ENCODE results near the gene RILP. TPM values are rescaled to one million over a fixed set of nuclear protein-coding genes. Genes with fewer than 3 reads are reported as not detected.

RILP gene
- total RNA-seq, 2 donors from 2014 or later: 2.3 to 3.0 TPM

DNA sequence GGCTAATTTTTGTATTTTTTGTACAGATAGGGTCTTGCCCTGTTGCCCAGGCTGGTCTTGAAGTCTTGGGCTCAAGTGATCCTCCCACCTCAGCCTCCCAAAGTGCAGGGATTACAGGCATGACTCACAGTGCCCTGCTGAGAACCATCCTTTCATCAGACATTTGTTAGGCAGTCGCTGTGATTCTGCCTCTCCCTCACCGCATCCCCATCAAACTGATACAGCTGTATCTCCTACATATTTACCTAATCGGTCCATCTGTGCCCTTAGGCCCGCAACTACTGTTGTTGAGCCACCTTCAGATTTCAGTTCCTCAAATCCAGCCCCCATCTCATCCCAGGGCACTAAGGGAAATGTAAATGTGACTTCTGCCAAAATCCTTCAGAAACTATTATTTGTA, 19.0 kb downstream of the RILP start:
- Mint-ChIP-seq H3K4me1 (peaks cover 20% of the 10 kb centered on the region), H3K36me3 (ENCODE audit: low read depth) (peaks cover 2% of the 10 kb centered on the region), H3K4me3 (peak overlapping the region; percentile 98), H3K27ac (peak overlapping the region; percentile 89), H3K27me3 (peaks cover 13% of the 10 kb centered on the region)
- ATAC-seq (no peak), DNase-seq (no peak)
- no peaks in the 10 kb centered on the region for H3K9me3 ChIP-seq (ENCODE audit: control insufficient read depth, low read length, poor library complexity, severe bottlenecking)

GRCh38 chr17:1629504-1630310, 20.0 kb downstream of the RILP start:
- peaks cover 2% of the 10 kb centered on the region for H3K36me3 Mint-ChIP-seq (ENCODE audit: low read depth)
- peak; percentile 30 for ATAC-seq
- peak overlapping the region; percentile 98 for H3K4me3 Mint-ChIP-seq
- H3K27me3 Mint-ChIP-seq: peaks cover 17% of the 10 kb centered on the region
- no peaks in the 10 kb centered on the region for H3K9me3 ChIP-seq (ENCODE audit: control insufficient read depth, low read length, poor library complexity, severe bottlenecking)
- peak overlapping the region; percentile 89 for H3K27ac Mint-ChIP-seq
- peaks cover 20% of the 10 kb centered on the region for H3K4me1 Mint-ChIP-seq
- peak; percentile 43 to 66 (median 51) for DNase-seq

- no peaks in the 10 kb centered on the region for H3K9me3 ChIP-seq (ENCODE audit: control insufficient read depth, low read length, poor library complexity, severe bottlenecking)
- ATAC-seq (peak; percentile 80), DNase-seq (peak; percentile 70 to 80 (median 77))
- Mint-ChIP-seq H3K4me3 (peak overlapping the region; percentile 98), H3K4me1 (peaks cover 20% of the 10 kb centered on the region), H3K27me3 (peaks cover 17% of the 10 kb centered on the region), H3K27ac (peak overlapping the region; percentile 89), H3K36me3 (ENCODE audit: low read depth) (peaks cover 2% of the 10 kb centered on the region)
Observed at GRCh38 chr17:1628856-1629503, 20.7 kb downstream of the RILP start.

DNA sequence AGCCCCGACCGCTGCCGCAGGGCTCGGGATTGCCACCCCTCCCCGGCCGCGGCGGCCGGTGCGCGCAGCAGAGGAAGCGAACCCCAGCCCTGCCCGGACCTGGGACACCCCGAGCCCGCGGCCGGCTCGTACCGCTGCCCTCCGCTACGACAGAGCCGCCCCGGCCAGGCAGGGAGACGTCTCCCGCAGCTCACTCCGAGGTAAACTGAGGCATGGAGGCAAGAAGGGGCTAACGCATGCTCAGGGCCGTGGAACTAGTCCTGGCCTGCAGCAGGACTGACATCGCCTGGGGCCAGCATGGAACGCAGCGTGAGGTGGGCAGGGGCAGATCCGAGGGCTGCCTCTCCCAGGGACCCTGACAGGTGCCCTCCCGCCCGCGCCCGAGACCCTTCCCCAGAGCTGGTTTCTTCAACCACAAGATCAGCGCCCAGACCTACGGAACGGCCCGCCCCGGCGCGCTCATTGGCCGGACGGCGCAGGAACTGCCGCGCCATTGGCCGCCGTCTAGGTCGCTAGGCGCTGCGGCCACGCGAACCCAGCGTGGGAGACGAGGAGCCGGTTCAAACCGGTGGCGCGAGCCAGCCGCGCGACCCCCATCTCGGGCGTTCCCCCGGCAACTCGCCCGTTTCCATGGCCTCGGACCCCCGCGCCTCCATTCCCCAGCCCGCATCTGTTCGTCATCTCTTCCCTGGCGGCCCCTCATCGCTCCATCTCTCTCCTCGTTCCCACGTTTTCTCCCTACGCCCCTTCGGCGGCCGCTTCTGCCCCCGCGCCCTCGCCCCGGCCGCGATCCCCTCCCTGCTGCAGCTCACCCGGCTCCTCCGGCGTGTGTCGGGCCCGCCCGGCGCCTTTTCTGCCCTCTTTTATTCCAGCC, 21.4 kb downstream of the RILP start, which contains the start of gene SLC43A2:
SLC43A2 (minus strand) TSS at position 853 of the 874 bp plus-strand sequence. CDS start 960 bp downstream, outside the sequence.
- H3K27me3 Mint-ChIP-seq: peaks cover 17% of the 10 kb centered on the region
- ATAC-seq (peak; percentile 82), DNase-seq (peak; percentile 59 to 67 (median 65))
- peak within 1 kb of the TSS; percentile 98 for H3K4me3 Mint-ChIP-seq
- peaks cover 20% of the 10 kb centered on the region for H3K4me1 Mint-ChIP-seq
- H3K27ac Mint-ChIP-seq: peak within 1 kb of the TSS; percentile 89
- no peaks in the 10 kb centered on the region for H3K9me3 ChIP-seq (ENCODE audit: control insufficient read depth, low read length, poor library complexity, severe bottlenecking)
- H3K36me3 Mint-ChIP-seq (ENCODE audit: low read depth): peaks cover 2% of the 10 kb centered on the region

DNA sequence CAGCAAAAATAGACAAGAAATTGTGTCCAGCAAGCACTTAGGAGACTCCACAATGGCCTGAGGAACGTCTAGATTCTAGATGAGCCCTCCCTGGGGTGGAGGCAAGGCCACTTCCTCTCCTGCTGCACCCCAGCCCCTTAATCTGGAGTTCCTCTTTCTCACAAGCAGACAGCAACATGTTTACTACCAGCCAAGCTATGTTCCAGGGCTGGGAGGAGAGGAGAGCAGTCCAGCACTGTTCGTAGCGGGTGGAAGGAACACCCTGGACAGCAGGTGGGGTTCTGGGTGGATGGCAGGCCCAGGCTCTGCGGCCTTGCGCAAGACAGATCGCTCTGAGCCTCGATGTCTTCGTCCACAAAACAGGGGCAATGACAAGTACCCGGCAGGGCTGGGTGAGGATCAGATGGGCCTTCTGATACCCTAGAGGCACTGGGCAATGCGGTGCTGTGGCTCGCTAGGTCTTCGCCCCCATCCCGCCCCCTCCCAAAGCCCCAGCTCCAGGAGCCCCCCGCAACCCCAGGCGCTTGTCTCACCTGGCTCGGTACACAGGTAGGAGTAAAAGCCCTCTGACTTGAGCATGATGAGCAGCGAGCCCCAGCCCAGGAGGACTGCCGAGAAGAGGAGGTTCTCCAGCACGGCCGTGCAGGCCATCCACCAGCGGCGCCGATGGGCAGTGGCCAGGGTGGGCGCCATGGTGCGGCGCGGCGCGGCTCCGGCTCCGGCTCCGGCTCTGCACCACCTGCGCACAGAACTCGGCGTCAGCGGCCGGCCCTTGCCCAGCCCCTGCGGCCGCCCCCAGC, 22.3 kb downstream of the RILP start:
- Mint-ChIP-seq H3K4me3 (peak overlapping the region; percentile 81), H3K36me3 (ENCODE audit: low read depth) (peaks cover 2% of the 10 kb centered on the region), H3K4me1 (peaks cover 20% of the 10 kb centered on the region), H3K27ac (no peak overlapping the region), H3K27me3 (peaks cover 17% of the 10 kb centered on the region)
- no peaks in the 10 kb centered on the region for H3K9me3 ChIP-seq (ENCODE audit: control insufficient read depth, low read length, poor library complexity, severe bottlenecking)
- no peak for DNase-seq
- no peak for ATAC-seq

DNA sequence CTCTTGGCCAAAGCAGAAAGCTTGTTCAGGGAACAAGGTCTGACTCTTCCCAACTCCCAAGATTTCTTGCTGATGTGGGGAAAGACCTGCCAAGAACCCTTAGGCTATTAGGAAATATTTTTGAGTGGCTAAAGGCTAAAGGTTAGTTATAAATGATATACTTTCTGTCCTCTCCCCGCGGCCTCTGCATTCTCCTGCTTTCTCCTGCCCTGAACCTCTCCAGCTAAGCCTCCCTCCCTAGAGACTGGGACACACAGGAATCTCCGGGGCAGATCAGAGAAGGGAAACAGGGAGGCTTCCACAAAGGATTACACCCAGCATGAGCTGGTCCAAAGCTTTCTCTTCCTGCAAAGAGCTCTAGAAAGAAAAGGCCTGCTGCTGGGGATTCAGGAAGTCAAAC, 23.3 kb downstream of the RILP start:
- peaks cover 17% of the 10 kb centered on the region for H3K27me3 Mint-ChIP-seq
- H3K36me3 Mint-ChIP-seq (ENCODE audit: low read depth): peaks cover 2% of the 10 kb centered on the region
- H3K4me1 Mint-ChIP-seq: peaks cover 17% of the 10 kb centered on the region
- no peaks in the 10 kb centered on the region for H3K9me3 ChIP-seq (ENCODE audit: control insufficient read depth, low read length, poor library complexity, severe bottlenecking)
- no peak for DNase-seq
- H3K27ac Mint-ChIP-seq: no peak overlapping the region
- peak overlapping the region; percentile 81 for H3K4me3 Mint-ChIP-seq
- ATAC-seq: no peak

DNA sequence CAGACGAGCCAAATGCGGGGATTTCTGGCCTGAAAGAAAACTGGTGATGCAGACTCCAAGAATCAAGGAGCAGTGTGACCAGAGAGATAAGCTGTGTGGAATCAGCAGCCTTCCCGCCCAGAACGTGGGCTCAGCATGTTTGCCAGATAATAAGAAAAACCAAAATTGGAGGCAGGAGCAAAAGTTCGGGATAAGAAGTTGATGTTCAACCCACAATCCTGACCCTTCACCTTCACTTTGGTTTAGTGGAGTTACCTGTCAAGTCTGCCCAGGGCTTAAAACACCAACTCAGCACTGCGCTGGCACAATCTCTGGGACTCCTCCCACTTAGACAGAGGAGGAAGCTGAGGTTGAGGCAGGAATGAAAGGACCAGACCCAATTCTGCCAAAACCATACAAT, 24.1 kb downstream of the RILP start:
- H3K27ac Mint-ChIP-seq: no peak overlapping the region
- H3K4me3 Mint-ChIP-seq: no peak overlapping the region

GRCh38 chr17:1625053-1625452, 24.6 kb downstream of the RILP start:
- no peaks in the 10 kb centered on the region for H3K36me3 Mint-ChIP-seq (ENCODE audit: low read depth)
- H3K9me3 ChIP-seq (ENCODE audit: control insufficient read depth, low read length, poor library complexity, severe bottlenecking): no peaks in the 10 kb centered on the region
- peaks cover 17% of the 10 kb centered on the region for H3K27me3 Mint-ChIP-seq
- no peak for DNase-seq
- no peak overlapping the region for H3K4me3 Mint-ChIP-seq
- ATAC-seq: no peak
- no peak overlapping the region for H3K27ac Mint-ChIP-seq
- H3K4me1 Mint-ChIP-seq: peaks cover 12% of the 10 kb centered on the region

More for the DNA sequence above, 24.1 kb downstream of the RILP start:
- ATAC-seq: no peak
- Mint-ChIP-seq H3K36me3 (ENCODE audit: low read depth) (peaks cover 2% of the 10 kb centered on the region), H3K4me1 (peaks cover 15% of the 10 kb centered on the region), H3K27me3 (peaks cover 17% of the 10 kb centered on the region)
- DNase-seq: no peak
- H3K9me3 ChIP-seq (ENCODE audit: control insufficient read depth, low read length, poor library complexity, severe bottlenecking): no peaks in the 10 kb centered on the region

GRCh38 chr17:1624650-1625049, 25.0 kb downstream of the RILP start:
- DNase-seq: no peak
- H3K36me3 Mint-ChIP-seq (ENCODE audit: low read depth): no peaks in the 10 kb centered on the region
- no peak overlapping the region for H3K27ac Mint-ChIP-seq
- no peak for ATAC-seq
- no peak overlapping the region for H3K4me3 Mint-ChIP-seq
- no peaks in the 10 kb centered on the region for H3K9me3 ChIP-seq (ENCODE audit: control insufficient read depth, low read length, poor library complexity, severe bottlenecking)
- peaks cover 17% of the 10 kb centered on the region for H3K27me3 Mint-ChIP-seq
- peaks cover 10% of the 10 kb centered on the region for H3K4me1 Mint-ChIP-seq

DNA sequence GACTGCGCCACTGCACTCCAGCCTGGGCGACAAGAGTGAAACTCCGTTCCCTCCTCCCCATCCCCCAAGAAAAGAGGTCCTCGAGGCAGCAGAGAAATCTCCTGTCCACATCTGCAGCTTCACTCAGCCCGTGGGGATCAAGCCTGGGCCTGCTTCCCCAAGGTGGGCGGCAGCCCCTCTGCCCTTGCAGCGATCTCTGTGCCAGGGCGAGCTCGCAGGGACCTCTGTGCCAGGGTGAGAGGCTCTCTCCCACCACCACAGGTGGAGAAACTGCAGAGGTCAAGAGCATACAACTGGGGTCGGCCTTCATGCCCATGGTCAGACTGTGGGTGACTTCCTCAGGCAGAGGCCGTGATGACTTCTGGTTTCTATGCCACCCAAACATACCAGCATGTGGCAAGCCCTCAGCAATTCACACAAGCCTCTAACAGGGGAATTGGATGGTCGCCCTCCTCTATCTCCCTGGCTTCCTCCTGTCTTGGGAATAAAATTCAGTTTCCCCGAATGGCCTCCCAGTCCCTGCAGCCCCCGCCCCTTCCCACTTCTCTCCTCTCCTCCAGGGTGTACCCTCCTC, 26.5 kb downstream of the RILP start:
- peaks cover 17% of the 10 kb centered on the region for H3K27me3 Mint-ChIP-seq
- no peaks in the 10 kb centered on the region for H3K36me3 Mint-ChIP-seq (ENCODE audit: low read depth)
- ATAC-seq (no peak), DNase-seq (no peak)
- no peak overlapping the region for H3K27ac Mint-ChIP-seq
- no peaks in the 10 kb centered on the region for H3K9me3 ChIP-seq (ENCODE audit: control insufficient read depth, low read length, poor library complexity, severe bottlenecking)
- peaks cover 6% of the 10 kb centered on the region for H3K4me1 Mint-ChIP-seq
- H3K4me3 Mint-ChIP-seq: no peak overlapping the region

- H3K27ac Mint-ChIP-seq: no peak overlapping the region
- H3K27me3 Mint-ChIP-seq: peaks cover 11% of the 10 kb centered on the region
- H3K4me1 Mint-ChIP-seq: peaks cover 4% of the 10 kb centered on the region
- no peaks in the 10 kb centered on the region for H3K9me3 ChIP-seq (ENCODE audit: control insufficient read depth, low read length, poor library complexity, severe bottlenecking)
- H3K4me3 Mint-ChIP-seq: no peak overlapping the region
- no peak for ATAC-seq
- DNase-seq: no peak
- no peaks in the 10 kb centered on the region for H3K36me3 Mint-ChIP-seq (ENCODE audit: low read depth)
Observed at GRCh38 chr17:1621273-1621954, 28.3 kb downstream of the RILP start.

DNA sequence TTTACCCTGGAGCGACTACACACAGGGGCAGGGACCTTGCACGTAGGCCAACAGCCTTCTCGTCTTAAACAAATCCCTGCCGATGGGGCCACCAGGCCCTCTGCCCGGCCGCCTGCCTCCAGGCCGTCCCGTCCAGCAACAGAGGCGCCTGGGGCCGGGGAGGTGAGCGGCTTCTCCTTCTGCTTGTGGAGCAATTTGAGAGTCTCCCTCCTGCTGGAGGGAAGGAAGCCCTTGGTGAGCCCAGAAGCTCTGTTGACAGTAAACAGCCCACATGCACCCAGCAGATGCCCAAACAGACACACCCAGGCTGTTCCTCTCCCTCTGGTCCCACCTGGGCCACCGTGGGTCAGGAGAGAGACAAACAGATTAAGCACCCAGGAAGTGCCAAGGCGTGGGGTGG, 29.2 kb downstream of the RILP start:
- H3K9me3 ChIP-seq (ENCODE audit: control insufficient read depth, low read length, poor library complexity, severe bottlenecking): no peaks in the 10 kb centered on the region
- no peak overlapping the region for H3K27ac Mint-ChIP-seq
- peaks cover 2% of the 10 kb centered on the region for H3K27me3 Mint-ChIP-seq
- peaks cover 3% of the 10 kb centered on the region for H3K4me1 Mint-ChIP-seq
- DNase-seq (no peak), ATAC-seq (no peak)
- no peaks in the 10 kb centered on the region for H3K36me3 Mint-ChIP-seq (ENCODE audit: low read depth)
- H3K4me3 Mint-ChIP-seq: no peak overlapping the region

Measured in T-helper 17 cell (primary cell).